BLaER1 (cell line): ENCODE data around the gene TCEAL1.
A peak's percentile ranks its signal among the peaks of the same experiment; 100 is the strongest.
"Not testable (repeated sequence)": the region's sequence is repeated elsewhere in the genome, so short reads cannot be mapped to it uniquely, and the experiment has no call there.

Experiments used
- H3K27ac ChIP-seq: shearing (Covaris generic); formaldehyde crosslinking; 2 replicates; pipeline ENCODE4 v1.8.1; 2022
- H3K27me3 ChIP-seq: shearing (Covaris generic); formaldehyde crosslinking; 2 replicates; pipeline ENCODE4 v1.8.1; 2022
- H3K36me3 ChIP-seq: shearing (Covaris generic); formaldehyde crosslinking; 2 replicates; pipeline ENCODE4 v1.8.1; 2022
- H3K4me1 ChIP-seq: shearing (Covaris generic); formaldehyde crosslinking; 2 replicates; pipeline ENCODE4 v1.8.1; 2022
- H3K4me2 ChIP-seq: shearing (Covaris generic); formaldehyde crosslinking; 2 replicates; pipeline ENCODE4 v1.8.1; 2022
- H3K4me3 ChIP-seq: shearing (Covaris generic); formaldehyde crosslinking; 2 replicates; pipeline ENCODE4 v1.8.1; 2022
- H3K9ac ChIP-seq: shearing (Covaris generic); formaldehyde crosslinking; 2 replicates; pipeline ENCODE4 v1.8.1; 2022
- H3K9me3 ChIP-seq: shearing (Covaris generic); formaldehyde crosslinking; 2 replicates; pipeline ENCODE4 v1.8.1; 2022
- H4K20me1 ChIP-seq: shearing (Covaris generic); formaldehyde crosslinking; 2 replicates; pipeline ENCODE4 v1.8.1; 2022
- Cebpa-rat ChIP-seq: shearing (Covaris generic); IDR thresholded peaks from 2 replicates; pipeline ENCODE4 v1.8.1; 2022

TCEAL1 gene

GRCh38 chrX:103628386-103629317 is at the start of gene TCEAL1:
Gene TCEAL1, plus strand, starts transcription at chrX:103628975. Its CDS starts 942 bp downstream, at chrX:103629917.
- peak within 1 kb of the TSS; percentile 49 for H3K27ac ChIP-seq
- peak within 1 kb of the TSS; percentile 73 for H3K9ac ChIP-seq
- TF ChIP-seq Cebpa-rat, result no peak
- H3K4me2 ChIP-seq, result peak within 1 kb of the TSS; percentile 59
- H4K20me1 ChIP-seq, result no peaks in the 10 kb centered on the region
- no peaks in the 10 kb centered on the region for H3K36me3 ChIP-seq
- H3K4me3 ChIP-seq, result peak within 1 kb of the TSS; percentile 74
- H3K27me3 ChIP-seq, result no peaks in the 10 kb centered on the region
- H3K9me3 ChIP-seq, result no peaks in the 10 kb centered on the region
- H3K4me1 ChIP-seq, result no peaks in the 10 kb centered on the region; the same call in 1 of the 2 replicates

GRCh38 chrX:103584596-103584995 is 44.2 kb upstream of the TCEAL1 start:
- Histone ChIP-seq H3K9me3 (peaks cover 7% of the 10 kb centered on the region), H3K27me3 (no peaks in the 10 kb centered on the region; the same call in 1 of the 2 replicates), H3K4me2 (no peak overlapping the region), H3K9ac (no peak overlapping the region), H3K36me3 (no peaks in the 10 kb centered on the region), H3K27ac (no peak overlapping the region), H3K4me3 (no peak overlapping the region), H3K4me1 (peaks cover 7% of the 10 kb centered on the region; the same call in 1 of the 2 replicates), H4K20me1 (no peaks in the 10 kb centered on the region)
- TF ChIP-seq Cebpa-rat, result no peak

GRCh38 chrX:103585411-103586313 is 43.1 kb upstream of the TCEAL1 start, which contains the start of gene TCEAL4:
Gene TCEAL4, plus strand, starts transcription at chrX:103585515. Its CDS starts 1,161 bp downstream, at chrX:103586676.
- peak within 1 kb of the TSS; percentile 71 for H3K4me2 ChIP-seq
- H3K36me3 ChIP-seq, result no peaks in the 10 kb centered on the region
- H3K4me1 ChIP-seq, result peaks cover 14% of the 10 kb centered on the region
- H3K4me3 ChIP-seq, result peak within 1 kb of the TSS; percentile 72
- H3K27ac ChIP-seq, result peak within 1 kb of the TSS; percentile 60
- H3K27me3 ChIP-seq, result no peaks in the 10 kb centered on the region; the same call in 1 of the 2 replicates
- H3K9ac ChIP-seq, result peak within 1 kb of the TSS; percentile 73
- TF ChIP-seq Cebpa-rat, result no peak
- peaks cover 7% of the 10 kb centered on the region for H3K9me3 ChIP-seq
- H4K20me1 ChIP-seq, result no peaks in the 10 kb centered on the region

- H3K27ac ChIP-seq, result no peak overlapping the region
- no peaks in the 10 kb centered on the region for H3K27me3 ChIP-seq
- TF ChIP-seq Cebpa-rat, result no peak
- peak overlapping the region; percentile 73 for H3K9ac ChIP-seq
- no peaks in the 10 kb centered on the region for H3K36me3 ChIP-seq
- H3K4me1 ChIP-seq, result peaks cover 18% of the 10 kb centered on the region
- no peaks in the 10 kb centered on the region for H4K20me1 ChIP-seq
- peak overlapping the region; percentile 71 for H3K4me2 ChIP-seq
- H3K4me3 ChIP-seq, result peak overlapping the region; percentile 72
- peaks cover 7% of the 10 kb centered on the region for H3K9me3 ChIP-seq
Measured at GRCh38 chrX:103586314-103586646, 42.5 kb upstream of the TCEAL1 start.

GRCh38 chrX:103586659-103587058 is 42.1 kb upstream of the TCEAL1 start:
- no peak for TF ChIP-seq Cebpa-rat
- Histone ChIP-seq H3K27me3 (no peaks in the 10 kb centered on the region), H3K4me1 (peaks cover 18% of the 10 kb centered on the region), H4K20me1 (no peaks in the 10 kb centered on the region), H3K4me3 (no peak overlapping the region), H3K27ac (no peak overlapping the region), H3K9me3 (peaks cover 7% of the 10 kb centered on the region), H3K4me2 (peak overlapping the region; percentile 71), H3K36me3 (no peaks in the 10 kb centered on the region), H3K9ac (no peak overlapping the region)

- H3K9me3 ChIP-seq, result peaks cover 14% of the 10 kb centered on the region
- H3K36me3 ChIP-seq, H3K4me2 ChIP-seq, H3K27me3 ChIP-seq, H3K9ac ChIP-seq, H3K27ac ChIP-seq, H3K4me3 ChIP-seq, H4K20me1 ChIP-seq: not testable (repeated sequence)
- peaks cover 11% of the 10 kb centered on the region for H3K4me1 ChIP-seq
Measured at GRCh38 chrX:103592295-103592694, 36.5 kb upstream of the TCEAL1 start.

- H3K27ac ChIP-seq, H3K4me1 ChIP-seq, H3K4me2 ChIP-seq, H3K27me3 ChIP-seq, H3K36me3 ChIP-seq, H4K20me1 ChIP-seq, H3K4me3 ChIP-seq, H3K9ac ChIP-seq: not testable (repeated sequence)
- H3K9me3 ChIP-seq, result peaks cover 14% of the 10 kb centered on the region
Measured at GRCh38 chrX:103595202-103595601, 33.6 kb upstream of the TCEAL1 start.

- TF ChIP-seq Cebpa-rat, result no peak
- peak within 1 kb of the TSS; percentile 71 for H3K4me3 ChIP-seq
- no peaks in the 10 kb centered on the region for H3K27me3 ChIP-seq
- peak within 1 kb of the TSS; percentile 70; the same call in 1 of the 2 replicates for H3K9ac ChIP-seq
- peak within 1 kb of the TSS; percentile 57 for H3K4me2 ChIP-seq
- 0 out of 2 replicates have a peak, but pooled peaks cover 6% of the 10 kb centered on the region for H3K4me1 ChIP-seq
- no peaks in the 10 kb centered on the region for H3K9me3 ChIP-seq
- H3K27ac ChIP-seq, result peak within 1 kb of the TSS; percentile 55; the same call in 1 of the 2 replicates
- H3K36me3 ChIP-seq, result no peaks in the 10 kb centered on the region; the same call in 1 of the 2 replicates
- H4K20me1 ChIP-seq, result no peaks in the 10 kb centered on the region
Measured at GRCh38 chrX:103607364-103608305, 21.1 kb upstream of the TCEAL1 start, which contains the start of gene TCEAL3. Gene TCEAL3, plus strand, starts transcription at chrX:103607963. Its CDS starts 1,102 bp downstream, at chrX:103609065.
